ENCODE results near the gene DRICH1. TPM values are rescaled to one million over a fixed set of nuclear protein-coding genes. Genes with fewer than 3 reads are reported as not detected.
"Not testable (repeated sequence)": the region's sequence is repeated elsewhere in the genome, so short reads cannot be mapped to it uniquely, and the experiment has no call there.

Gene DRICH1
- total and polyA plus RNA-seq, 2 of the 13 experiments (the other 11 are each of a cell fraction or from before 2014, with no cell fraction given): 0.22 to 0.66 TPM

GRCh38 chr22:23621916-23622315 lies 10.2 kb downstream of the DRICH1 start:
- DNase-seq (ENCODE audit: low spot score); H3K4me2 ChIP-seq (ENCODE audit: low read depth, low read length); intact Hi-C loops (cut with micrococcal nuclease; ENCODE audit: unreplicated experiment); POLR2A ChIA-PET; H3K9ac ChIP-seq (ENCODE audit: insufficient read depth, low read depth, low read length); H3K79me2 ChIP-seq (ENCODE audit: insufficient read depth, low read length); BruUV-seq (replicated peaks); H4K20me1 ChIP-seq (ENCODE audit: insufficient read depth, low read length); CTCF ChIA-PET (ENCODE audit: low intra/inter-chr PET ratio, low total read pairs); ATAC-seq; H3K4me3 ChIP-seq (replicated peaks in 1 of 3; ENCODE audit: insufficient read depth in 1 of 3, low read depth in 2 of 3, low read length in 3 of 3); H2AFZ ChIP-seq (ENCODE audit: low read length); H3K27me3 ChIP-seq (ENCODE audit: control insufficient read depth in 1 of 2, insufficient read depth in 2 of 2, low read length in 2 of 2); H3K9me3 ChIP-seq (ENCODE audit: low read length); H3K27ac ChIP-seq (ENCODE audit: extremely low read length, insufficient read depth, low read length); H3K36me3 ChIP-seq (replicated peaks in 1 of 2; ENCODE audit: control insufficient read depth in 1 of 2, insufficient read depth in 2 of 2, low read length in 2 of 2); TF ChIP-seq CREB1 (CRISPR knock-in tag; IDR thresholded peaks at IDR 0.05): not testable (repeated sequence)
- H3K4me1 ChIP-seq (ENCODE audit: insufficient read depth, low read length): peaks cover 57% of the 10 kb centered on the region
- FAIRE-seq: peak; percentile 21
- WGBS (ENCODE audit: low lambda C conversion rate): 78% methylated on average over 2 of the region's 2 CpGs
- in situ Hi-C loops (cut with HindIII; ENCODE audit: extremely low pct_ligation_motif_present, low pct_unique_long_range_greater_than_20kb): loop anchor here (25.0 kb wide), 1 partner anchor 215 kb away; the partner anchor contains the start of gene DERL3
- TF ChIP-seq CREB1 (IDR thresholded peaks at IDR 0.05): peak; percentile 68

DNA sequence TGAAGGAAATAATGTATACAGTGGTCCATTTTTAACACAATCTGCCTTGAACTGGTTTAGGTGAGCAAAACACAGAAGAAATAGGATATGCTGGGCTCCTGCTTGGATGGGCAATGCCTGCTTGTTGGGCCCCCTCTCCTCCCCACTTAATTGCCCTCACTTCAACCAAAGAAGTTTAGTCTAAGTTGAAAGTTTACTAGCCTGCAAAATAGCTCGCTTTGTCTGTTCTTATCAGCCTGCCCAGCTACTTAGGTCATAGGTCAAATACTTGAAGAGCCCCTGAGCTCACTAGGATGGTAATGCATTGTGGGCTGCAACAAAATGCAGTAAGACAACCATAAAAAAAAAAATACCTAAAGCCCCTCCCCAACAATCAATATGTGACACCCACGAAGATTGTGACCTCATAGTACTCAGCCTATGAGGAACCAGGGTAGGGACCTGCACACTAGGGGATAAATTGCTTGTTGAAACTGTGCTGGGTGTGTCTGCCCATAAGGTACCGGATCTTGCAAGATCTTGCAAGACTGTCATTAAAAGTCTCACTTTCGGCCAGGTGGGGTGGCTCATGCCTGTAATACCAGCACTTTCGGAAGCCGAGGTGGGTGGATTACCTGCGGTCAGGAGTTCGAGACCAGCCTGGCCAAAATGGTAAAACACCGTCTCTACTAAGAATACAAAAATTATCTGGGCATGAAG lies 10.9 kb downstream of the DRICH1 start:
- ATAC-seq: no peak
- in situ Hi-C loops (cut with HindIII; ENCODE audit: extremely low pct_ligation_motif_present, low pct_unique_long_range_greater_than_20kb): loop anchor here (25.0 kb wide), 1 partner anchor 216 kb away; the partner anchor contains the start of gene DERL3
- H3K4me3 ChIP-seq (replicated peaks in 1 of 3; ENCODE audit: insufficient read depth in 1 of 3, low read depth in 2 of 3, low read length in 3 of 3): no peak overlapping the region
- no peaks in the 10 kb centered on the region for H3K36me3 ChIP-seq (replicated peaks in 1 of 2; ENCODE audit: control insufficient read depth in 1 of 2, insufficient read depth in 2 of 2, low read length in 2 of 2)
- no peak for DNase-seq (ENCODE audit: low spot score)
- intact Hi-C loops (cut with micrococcal nuclease; ENCODE audit: unreplicated experiment): no loop called here
- H3K4me2 ChIP-seq (ENCODE audit: low read depth, low read length): 0 out of 2 replicates have a peak overlapping the region, but pooled peaks have one; percentile 15
- ChIA-PET CTCF (ENCODE audit: low intra/inter-chr PET ratio, low total read pairs) (no interaction called here), POLR2A (no interaction called here)
- no peak overlapping the region for H3K27ac ChIP-seq (ENCODE audit: extremely low read length, insufficient read depth, low read length)
- H3K27me3 ChIP-seq (ENCODE audit: control insufficient read depth in 1 of 2, insufficient read depth in 2 of 2, low read length in 2 of 2): no peaks in the 10 kb centered on the region; a peak in 1 of 5 replicates
- H2AFZ ChIP-seq (ENCODE audit: low read length): no peak overlapping the region
- H3K9ac ChIP-seq (ENCODE audit: insufficient read depth, low read depth, low read length): no peak overlapping the region
- peaks cover 52% of the 10 kb centered on the region for H3K4me1 ChIP-seq (ENCODE audit: insufficient read depth, low read length)
- no peaks in the 10 kb centered on the region for H3K9me3 ChIP-seq (ENCODE audit: low read length)
- H3K79me2 ChIP-seq (ENCODE audit: insufficient read depth, low read length): no peaks in the 10 kb centered on the region
- no peaks in the 10 kb centered on the region for H4K20me1 ChIP-seq (ENCODE audit: insufficient read depth, low read length)
- 76% methylated on average over 9 of the region's 9 CpGs for WGBS (ENCODE audit: low lambda C conversion rate)
- no TSS peak for BruUV-seq (replicated peaks)
- FAIRE-seq: peak; percentile 72
- TF ChIP-seq ZNF609 (CRISPR knock-in tag; IDR thresholded peaks at IDR 0.05; ENCODE audit: borderline replicate concordance) (no peak), ATRX (CRISPR knock-in tag; IDR thresholded peaks at IDR 0.05; ENCODE audit: borderline replicate concordance) (no peak), ZNF331 (CRISPR knock-in tag; IDR thresholded peaks at IDR 0.05) (no peak), KDM4B (CRISPR knock-in tag; IDR thresholded peaks at IDR 0.05) (no peak), LCORL (IDR thresholded peaks at IDR 0.05) (no peak), LCORL (CRISPR knock-in tag; IDR thresholded peaks at IDR 0.05) (no peak), FOXO1 (CRISPR knock-in tag; IDR thresholded peaks at IDR 0.05) (no peak)
- TF ChIP-seq, protein P1, sequence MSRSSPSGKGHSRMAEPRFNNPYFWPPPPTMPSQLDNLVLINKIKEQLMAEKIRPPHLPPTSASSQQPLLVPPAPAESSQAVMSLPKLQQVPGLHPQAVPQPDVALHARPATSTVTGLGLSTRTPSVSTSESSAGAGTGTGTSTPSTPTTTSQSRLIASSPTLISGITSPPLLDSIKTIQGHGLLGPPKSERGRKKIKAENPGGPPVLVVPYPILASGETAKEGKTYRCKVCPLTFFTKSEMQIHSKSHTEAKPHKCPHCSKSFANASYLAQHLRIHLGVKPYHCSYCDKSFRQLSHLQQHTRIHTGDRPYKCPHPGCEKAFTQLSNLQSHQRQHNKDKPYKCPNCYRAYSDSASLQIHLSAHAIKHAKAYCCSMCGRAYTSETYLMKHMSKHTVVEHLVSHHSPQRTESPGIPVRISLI (CRISPR knock-in tag; IDR thresholded peaks at IDR 0.05; ENCODE audit: borderline replicate concordance): 0 out of 2 replicates have a peak, but pooled peaks have one; percentile 27
- TF ChIP-seq, protein P2, sequence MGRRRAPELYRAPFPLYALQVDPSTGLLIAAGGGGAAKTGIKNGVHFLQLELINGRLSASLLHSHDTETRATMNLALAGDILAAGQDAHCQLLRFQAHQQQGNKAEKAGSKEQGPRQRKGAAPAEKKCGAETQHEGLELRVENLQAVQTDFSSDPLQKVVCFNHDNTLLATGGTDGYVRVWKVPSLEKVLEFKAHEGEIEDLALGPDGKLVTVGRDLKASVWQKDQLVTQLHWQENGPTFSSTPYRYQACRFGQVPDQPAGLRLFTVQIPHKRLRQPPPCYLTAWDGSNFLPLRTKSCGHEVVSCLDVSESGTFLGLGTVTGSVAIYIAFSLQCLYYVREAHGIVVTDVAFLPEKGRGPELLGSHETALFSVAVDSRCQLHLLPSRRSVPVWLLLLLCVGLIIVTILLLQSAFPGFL (CRISPR knock-in tag; IDR thresholded peaks at IDR 0.05): no peak
